C4-2B (cell line): ENCODE results near the gene NT5C3B.

Experiments
- ZFX ChIP-seq: fragments of 450-650 bp; IDR thresholded peaks from 2 replicates; pipeline ENCODE4 v1.6.1; 2017
- TF ChIP-seq, protein P1 (sequence below): fragments of 450-650 bp; conservative IDR thresholded peaks from 2 replicates; pipeline ENCODE4 v1.5.1; 2017; ENCODE audit warnings: mild to moderate bottlenecking

DNA sequence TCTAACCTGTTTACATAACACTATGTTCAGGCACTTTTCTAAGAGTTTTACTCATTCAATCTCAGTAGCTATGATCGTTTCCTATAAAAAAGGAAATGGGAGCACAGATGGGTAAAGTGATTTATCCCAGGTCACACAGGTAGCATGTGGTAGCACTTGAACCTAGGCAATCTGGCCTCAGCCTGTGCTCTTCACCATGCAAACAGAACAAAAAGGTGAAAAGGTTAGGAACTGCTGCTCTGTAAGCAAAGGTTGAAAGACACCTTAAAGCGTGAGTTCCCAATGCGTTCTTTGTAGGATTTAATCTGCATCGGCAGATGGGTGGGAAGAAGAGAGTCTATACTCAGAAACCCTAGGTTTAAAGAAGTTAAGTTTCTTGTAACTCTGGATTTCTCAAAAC lies 44.1 kb upstream of the NT5C3B start:
- TF ChIP-seq, protein P1, sequence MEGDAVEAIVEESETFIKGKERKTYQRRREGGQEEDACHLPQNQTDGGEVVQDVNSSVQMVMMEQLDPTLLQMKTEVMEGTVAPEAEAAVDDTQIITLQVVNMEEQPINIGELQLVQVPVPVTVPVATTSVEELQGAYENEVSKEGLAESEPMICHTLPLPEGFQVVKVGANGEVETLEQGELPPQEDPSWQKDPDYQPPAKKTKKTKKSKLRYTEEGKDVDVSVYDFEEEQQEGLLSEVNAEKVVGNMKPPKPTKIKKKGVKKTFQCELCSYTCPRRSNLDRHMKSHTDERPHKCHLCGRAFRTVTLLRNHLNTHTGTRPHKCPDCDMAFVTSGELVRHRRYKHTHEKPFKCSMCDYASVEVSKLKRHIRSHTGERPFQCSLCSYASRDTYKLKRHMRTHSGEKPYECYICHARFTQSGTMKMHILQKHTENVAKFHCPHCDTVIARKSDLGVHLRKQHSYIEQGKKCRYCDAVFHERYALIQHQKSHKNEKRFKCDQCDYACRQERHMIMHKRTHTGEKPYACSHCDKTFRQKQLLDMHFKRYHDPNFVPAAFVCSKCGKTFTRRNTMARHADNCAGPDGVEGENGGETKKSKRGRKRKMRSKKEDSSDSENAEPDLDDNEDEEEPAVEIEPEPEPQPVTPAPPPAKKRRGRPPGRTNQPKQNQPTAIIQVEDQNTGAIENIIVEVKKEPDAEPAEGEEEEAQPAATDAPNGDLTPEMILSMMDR = no peak
- TF ChIP-seq ZFX = no peak
